GM23248 (cell line): ENCODE data around the gene SMARCD3.

Source experiments
- EZH2 ChIP-seq: fragments of 200-600 bp; sonication (generic); IDR thresholded peaks from 2 replicates; pipeline ENCODE4 v1.6.1; 2018; ENCODE audit warnings: antibody characterized with exemption, mild to moderate bottlenecking; ENCODE audit not compliant: insufficient read depth, poor library complexity, severe bottlenecking
- EZH2phosphoT487 ChIP-seq: fragments of 200-600 bp; sonication (generic); IDR thresholded peaks from 2 replicates; pipeline ENCODE4 v1.6.1; 2018; ENCODE audit warnings: antibody characterized with exemption, moderate library complexity, mild to moderate bottlenecking, low read depth; ENCODE audit not compliant: insufficient read depth

DNA sequence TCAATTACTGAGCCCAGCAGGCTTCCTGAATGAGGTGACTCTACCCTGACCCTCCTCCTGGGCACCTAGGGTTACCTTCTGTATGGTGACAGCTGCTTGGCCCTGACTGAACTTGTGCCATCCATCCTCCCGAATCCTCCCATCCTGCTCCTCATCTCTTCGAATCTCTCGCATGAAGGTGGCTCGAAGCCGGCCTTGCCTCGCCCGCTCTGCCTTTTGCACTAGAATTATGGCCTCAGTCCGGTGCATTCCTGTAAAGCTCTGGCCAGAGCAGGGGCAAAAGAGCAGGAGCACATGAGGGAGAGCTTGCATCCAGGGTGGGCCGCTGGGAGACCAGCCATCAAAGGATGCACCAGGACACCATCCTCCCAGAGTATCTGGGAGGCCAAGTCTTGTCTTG, 45.7 kb downstream of the SMARCD3 start:
- TF ChIP-seq EZH2 (no peak), EZH2phosphoT487 (no peak)
